ENCODE results near the gene DMRTC2.
A peak's percentile ranks its signal among the peaks of the same experiment; 100 is the strongest.

The DMRTC2 gene

GRCh38 chr19:41886761-41887710 lies 42.2 kb downstream of the DMRTC2 start:
- peaks cover 57% of the 10 kb centered on the region for H3K4me1 Mint-ChIP-seq (ENCODE audit: low read depth)
- H3K27ac Mint-ChIP-seq = peak overlapping the region; percentile 90
- peak overlapping the region; percentile 91 for H3K4me3 Mint-ChIP-seq
- H3K36me3 Mint-ChIP-seq = peaks cover 11% of the 10 kb centered on the region
- H3K9me3 Mint-ChIP-seq (ENCODE audit: low read depth) = no peaks in the 10 kb centered on the region
- H3K27me3 Mint-ChIP-seq = no peaks in the 10 kb centered on the region

- no peaks in the 10 kb centered on the region for H3K9me3 Mint-ChIP-seq (ENCODE audit: low read depth)
- peaks cover 12% of the 10 kb centered on the region for H3K36me3 Mint-ChIP-seq
- H3K27ac Mint-ChIP-seq = peak overlapping the region; percentile 90
- H3K4me1 Mint-ChIP-seq (ENCODE audit: low read depth) = peaks cover 55% of the 10 kb centered on the region
- no peaks in the 10 kb centered on the region for H3K27me3 Mint-ChIP-seq
- peak overlapping the region; percentile 91 for H3K4me3 Mint-ChIP-seq
Measured at GRCh38 chr19:41887711-41888382, 43.0 kb downstream of the DMRTC2 start.

- Mint-ChIP-seq H3K4me1 (ENCODE audit: low read depth) (peaks cover 59% of the 10 kb centered on the region), H3K9me3 (ENCODE audit: low read depth) (no peaks in the 10 kb centered on the region), H3K27me3 (no peaks in the 10 kb centered on the region), H3K36me3 (peaks cover 13% of the 10 kb centered on the region), H3K4me3 (peak overlapping the region; percentile 91), H3K27ac (peak overlapping the region; percentile 90)
Measured at GRCh38 chr19:41888926-41889325, 44.1 kb downstream of the DMRTC2 start.

- H3K4me3 Mint-ChIP-seq = peak overlapping the region; percentile 91
- no peaks in the 10 kb centered on the region for H3K9me3 Mint-ChIP-seq (ENCODE audit: low read depth)
- peaks cover 65% of the 10 kb centered on the region for H3K4me1 Mint-ChIP-seq (ENCODE audit: low read depth)
- H3K36me3 Mint-ChIP-seq = peaks cover 13% of the 10 kb centered on the region
- H3K27me3 Mint-ChIP-seq = no peaks in the 10 kb centered on the region
- H3K27ac Mint-ChIP-seq = peak overlapping the region; percentile 90
Measured at GRCh38 chr19:41889896-41890295, 45.1 kb downstream of the DMRTC2 start.

GRCh38 chr19:41890936-41891335 lies 46.1 kb downstream of the DMRTC2 start:
- Mint-ChIP-seq H3K9me3 (ENCODE audit: low read depth) (no peaks in the 10 kb centered on the region), H3K4me3 (no peak overlapping the region), H3K36me3 (peaks cover 11% of the 10 kb centered on the region), H3K27ac (peak overlapping the region; percentile 83), H3K4me1 (ENCODE audit: low read depth) (peaks cover 68% of the 10 kb centered on the region), H3K27me3 (no peaks in the 10 kb centered on the region)

GRCh38 chr19:41892173-41892902 lies 47.5 kb downstream of the DMRTC2 start:
- Mint-ChIP-seq H3K27me3 (no peaks in the 10 kb centered on the region), H3K9me3 (ENCODE audit: low read depth) (no peaks in the 10 kb centered on the region), H3K4me3 (no peak overlapping the region), H3K36me3 (peaks cover 11% of the 10 kb centered on the region), H3K27ac (peak overlapping the region; percentile 93), H3K4me1 (ENCODE audit: low read depth) (peaks cover 59% of the 10 kb centered on the region)

- peaks cover 13% of the 10 kb centered on the region for H3K36me3 Mint-ChIP-seq
- peak overlapping the region; percentile 72 for H3K27ac Mint-ChIP-seq
- peaks cover 62% of the 10 kb centered on the region for H3K4me1 Mint-ChIP-seq (ENCODE audit: low read depth)
- no peaks in the 10 kb centered on the region for H3K9me3 Mint-ChIP-seq (ENCODE audit: low read depth)
- H3K27me3 Mint-ChIP-seq = no peaks in the 10 kb centered on the region
- H3K4me3 Mint-ChIP-seq = peak overlapping the region; percentile 13
Measured at GRCh38 chr19:41893899-41894298, 49.1 kb downstream of the DMRTC2 start.

- Mint-ChIP-seq H3K27me3 (no peaks in the 10 kb centered on the region), H3K4me3 (peak overlapping the region; percentile 13), H3K27ac (peak overlapping the region; percentile 72), H3K9me3 (ENCODE audit: low read depth) (no peaks in the 10 kb centered on the region), H3K4me1 (ENCODE audit: low read depth) (peaks cover 61% of the 10 kb centered on the region), H3K36me3 (peaks cover 13% of the 10 kb centered on the region)
Measured at GRCh38 chr19:41894350-41894749, 49.5 kb downstream of the DMRTC2 start.

GRCh38 chr19:41895745-41896580 lies 51.1 kb downstream of the DMRTC2 start:
- Mint-ChIP-seq H3K4me1 (ENCODE audit: low read depth) (peaks cover 64% of the 10 kb centered on the region), H3K9me3 (ENCODE audit: low read depth) (no peaks in the 10 kb centered on the region), H3K27me3 (no peaks in the 10 kb centered on the region), H3K27ac (peak overlapping the region; percentile 80), H3K36me3 (peaks cover 11% of the 10 kb centered on the region), H3K4me3 (peak overlapping the region; percentile 44)

GRCh38 chr19:41896581-41896942 lies 51.7 kb downstream of the DMRTC2 start:
- Mint-ChIP-seq H3K4me1 (ENCODE audit: low read depth) (peaks cover 61% of the 10 kb centered on the region), H3K9me3 (ENCODE audit: low read depth) (no peaks in the 10 kb centered on the region), H3K4me3 (peak overlapping the region; percentile 40), H3K36me3 (peaks cover 9% of the 10 kb centered on the region), H3K27me3 (no peaks in the 10 kb centered on the region), H3K27ac (peak overlapping the region; percentile 80)

- H3K4me3 Mint-ChIP-seq = no peak overlapping the region
- H3K36me3 Mint-ChIP-seq = peaks cover 10% of the 10 kb centered on the region
- peak overlapping the region; percentile 77 for H3K27ac Mint-ChIP-seq
- H3K4me1 Mint-ChIP-seq (ENCODE audit: low read depth) = peaks cover 63% of the 10 kb centered on the region
- no peaks in the 10 kb centered on the region for H3K27me3 Mint-ChIP-seq
- no peaks in the 10 kb centered on the region for H3K9me3 Mint-ChIP-seq (ENCODE audit: low read depth)
Measured at GRCh38 chr19:41897181-41897580, 52.3 kb downstream of the DMRTC2 start.

GRCh38 chr19:41897820-41898219 lies 53.0 kb downstream of the DMRTC2 start:
- peaks cover 9% of the 10 kb centered on the region for H3K36me3 Mint-ChIP-seq
- H3K27me3 Mint-ChIP-seq = no peaks in the 10 kb centered on the region
- no peaks in the 10 kb centered on the region for H3K9me3 Mint-ChIP-seq (ENCODE audit: low read depth)
- H3K27ac Mint-ChIP-seq = peak overlapping the region; percentile 77
- H3K4me3 Mint-ChIP-seq = no peak overlapping the region
- peaks cover 64% of the 10 kb centered on the region for H3K4me1 Mint-ChIP-seq (ENCODE audit: low read depth)

GRCh38 chr19:41898235-41898634 lies 53.4 kb downstream of the DMRTC2 start:
- H3K4me1 Mint-ChIP-seq (ENCODE audit: low read depth) = peaks cover 64% of the 10 kb centered on the region
- H3K27me3 Mint-ChIP-seq = no peaks in the 10 kb centered on the region
- no peak overlapping the region for H3K4me3 Mint-ChIP-seq
- peaks cover 7% of the 10 kb centered on the region for H3K36me3 Mint-ChIP-seq
- no peaks in the 10 kb centered on the region for H3K9me3 Mint-ChIP-seq (ENCODE audit: low read depth)
- peak overlapping the region; percentile 73 for H3K27ac Mint-ChIP-seq
